HG03354 (cell line): ENCODE data around the gene HPCAL1.

Experiments used
- ATAC-seq: cut with Tn5 transposase; IDR thresholded peaks from one replicate; pipeline ENCODE4 v1.9.1; 2021; ENCODE audit warnings: mild to moderate bottlenecking; ENCODE audit not compliant: unreplicated experiment, poor library complexity, severe bottlenecking

HPCAL1 gene

DNA sequence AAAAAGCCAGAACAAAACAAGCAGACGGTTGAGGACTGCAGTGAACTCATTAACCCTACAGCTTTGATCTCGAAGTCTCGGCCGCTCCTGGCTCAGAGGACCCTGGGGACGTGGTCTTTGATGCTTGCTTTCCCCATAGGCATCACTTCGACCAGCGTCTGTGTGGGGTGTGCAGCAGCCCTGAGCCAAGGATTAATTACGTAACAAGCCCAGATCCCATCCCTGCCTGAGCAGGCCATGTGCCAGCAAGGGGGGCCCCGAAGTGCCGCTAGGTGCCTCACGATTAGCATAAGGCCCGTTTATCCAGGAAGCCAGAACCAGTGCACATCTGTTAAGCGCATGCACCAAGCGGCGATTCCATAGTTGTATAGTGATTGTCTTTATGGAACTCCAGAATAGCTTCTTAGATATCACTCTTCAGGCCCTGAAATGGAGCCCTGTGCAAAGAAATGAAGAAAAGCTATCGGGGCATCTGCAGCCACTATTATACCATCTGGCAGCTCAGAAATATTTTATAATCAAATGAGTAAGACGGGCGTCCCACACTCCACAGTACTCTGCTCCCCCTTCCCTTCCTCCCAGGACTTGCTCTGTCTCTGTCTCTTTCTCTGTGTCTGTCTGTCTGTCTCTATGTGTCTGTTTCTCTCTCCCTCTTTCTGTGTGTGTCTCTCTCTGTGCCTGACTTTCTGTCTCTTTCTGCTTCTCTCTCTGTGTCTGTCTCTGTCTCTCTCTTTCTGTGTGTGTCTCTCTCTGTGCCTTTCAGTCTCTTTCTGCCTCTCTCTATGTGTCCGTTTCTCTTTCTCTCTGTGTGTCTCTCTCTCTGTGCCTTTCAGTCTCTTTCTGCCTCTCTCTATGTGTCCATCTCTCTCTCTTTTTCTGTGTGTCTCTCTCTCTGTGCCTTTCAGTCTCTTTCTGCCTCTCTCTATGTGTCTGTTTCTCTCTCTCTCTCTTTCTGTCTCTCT is 41.7 kb downstream of the HPCAL1 start:
- ATAC-seq = no peak

DNA sequence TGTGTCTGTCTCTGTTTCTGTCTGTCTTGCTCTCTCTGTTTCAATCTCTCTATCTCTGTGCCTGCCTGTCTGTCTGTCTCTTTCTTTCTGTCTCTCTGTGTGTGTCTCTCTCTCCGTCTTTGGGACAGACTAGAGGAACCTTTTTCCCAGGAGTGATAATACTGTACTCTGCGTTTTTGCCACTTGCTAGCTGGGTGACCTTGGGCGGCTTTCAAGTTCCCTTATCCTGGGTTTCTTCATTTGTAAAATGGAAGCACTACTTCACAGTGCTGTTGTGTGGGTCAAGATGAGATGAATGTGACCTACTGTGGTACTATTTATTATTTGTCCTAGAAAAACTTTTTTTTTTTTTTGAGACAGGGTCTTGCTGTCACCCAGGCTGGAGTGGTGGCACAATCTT is 42.4 kb downstream of the HPCAL1 start:
- ATAC-seq = no peak

DNA sequence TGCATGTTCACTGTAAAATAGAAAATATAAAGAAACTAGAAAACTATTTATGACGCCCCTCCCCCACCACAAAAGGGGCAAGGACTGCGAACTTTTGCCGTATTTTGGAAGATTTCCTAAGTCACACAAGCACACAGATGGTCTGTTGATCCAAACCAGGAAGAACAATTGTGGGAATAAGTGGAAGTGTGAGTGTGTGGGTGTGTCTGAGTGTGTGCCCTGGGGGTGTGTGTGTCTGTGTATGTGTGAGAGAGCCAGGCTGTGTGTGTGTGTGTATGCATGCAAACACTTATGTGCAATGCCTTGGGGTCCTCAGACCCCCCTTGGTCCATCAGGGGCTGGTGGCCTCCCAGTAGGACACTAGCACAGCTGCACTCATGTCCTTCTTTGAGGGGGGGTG is 43.1 kb downstream of the HPCAL1 start:
- no peak for ATAC-seq

DNA sequence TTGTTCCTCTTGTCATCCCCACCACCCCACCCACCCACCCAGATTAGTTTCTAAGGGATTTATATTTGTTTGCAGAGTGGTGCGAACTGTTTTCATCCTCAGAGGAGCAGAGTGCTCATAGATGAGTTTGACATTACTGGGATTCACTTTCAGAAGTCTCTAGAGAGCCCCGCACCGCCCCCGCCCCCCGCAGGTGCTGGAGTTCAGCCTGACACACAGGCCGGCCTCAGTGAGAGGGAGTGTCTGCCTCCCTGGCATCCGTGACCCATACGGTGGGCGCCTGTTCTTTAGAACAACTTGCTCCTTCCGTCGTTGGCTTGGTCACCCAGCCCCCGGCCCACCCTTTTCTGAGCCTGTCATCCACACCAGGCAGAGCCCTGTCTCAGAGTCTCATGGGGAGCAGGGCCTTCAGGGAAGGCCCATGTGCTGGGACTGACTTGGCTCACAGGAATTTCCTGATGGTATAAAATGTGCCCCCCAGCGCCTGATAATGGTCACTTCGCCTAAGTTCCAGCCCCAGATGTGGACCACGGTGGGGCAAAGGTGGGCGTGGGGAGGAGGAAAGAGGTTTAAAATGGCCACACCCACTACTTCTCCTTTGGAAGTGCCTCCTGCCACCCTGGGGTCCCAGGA is 44.3 kb downstream of the HPCAL1 start:
- no peak for ATAC-seq

DNA sequence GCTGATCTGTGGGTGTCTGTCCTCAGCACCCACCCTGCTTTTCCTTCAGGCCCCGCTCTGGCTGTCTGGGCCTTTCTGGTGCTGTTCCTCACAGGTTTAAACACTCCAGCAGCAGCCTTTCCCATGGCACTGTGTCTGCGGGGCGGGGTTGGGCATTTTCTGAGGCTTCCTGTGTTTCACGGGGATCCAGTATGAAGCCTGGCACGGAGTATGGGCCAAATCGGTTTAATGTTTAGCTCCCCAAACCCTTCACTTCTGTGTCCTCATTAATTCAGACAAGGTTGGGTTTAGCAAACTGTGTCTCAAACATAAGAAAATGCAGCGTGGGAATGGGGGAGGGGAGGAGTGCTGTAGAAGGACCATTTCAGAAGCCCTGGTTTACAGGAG is 44.9 kb downstream of the HPCAL1 start:
- ATAC-seq = no peak

DNA sequence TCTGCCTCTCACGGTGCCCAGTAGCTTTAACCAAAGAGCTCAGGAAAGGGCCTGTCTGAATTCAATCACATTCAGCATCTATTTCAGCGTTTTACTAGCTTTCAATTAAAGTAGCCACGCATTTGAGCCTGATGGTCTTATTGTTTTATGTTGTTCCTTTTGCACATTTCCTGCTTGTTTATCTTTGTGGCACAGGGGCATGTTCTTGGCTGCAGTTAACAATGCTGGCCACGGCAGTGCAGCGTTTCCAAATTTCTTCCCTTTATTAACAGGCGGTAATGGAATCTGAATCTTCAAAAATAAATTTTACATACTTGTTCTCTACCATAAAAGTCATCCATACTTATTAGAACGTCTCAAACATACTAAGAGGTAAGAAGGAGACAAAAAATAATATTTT is 46.2 kb downstream of the HPCAL1 start:
- ATAC-seq = no peak

DNA sequence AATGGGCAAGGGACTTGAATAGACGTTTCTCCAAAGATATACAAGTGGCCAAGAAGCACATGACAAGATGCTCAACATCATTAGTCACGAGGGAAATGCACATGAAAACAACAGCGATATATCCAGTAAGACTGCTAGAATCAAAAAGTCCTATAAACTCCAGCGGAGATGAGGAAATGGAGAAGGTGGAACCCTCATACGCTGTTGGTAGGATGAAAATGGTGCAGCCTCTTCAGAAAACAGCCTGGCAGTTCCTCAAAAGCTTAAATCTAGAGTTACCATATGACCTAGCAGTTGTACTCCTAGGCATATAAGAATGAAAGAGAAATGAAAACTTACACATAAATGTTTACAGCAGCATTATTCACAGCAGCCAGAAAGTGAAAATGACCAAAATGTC is 48.1 kb downstream of the HPCAL1 start:
- no peak for ATAC-seq

DNA sequence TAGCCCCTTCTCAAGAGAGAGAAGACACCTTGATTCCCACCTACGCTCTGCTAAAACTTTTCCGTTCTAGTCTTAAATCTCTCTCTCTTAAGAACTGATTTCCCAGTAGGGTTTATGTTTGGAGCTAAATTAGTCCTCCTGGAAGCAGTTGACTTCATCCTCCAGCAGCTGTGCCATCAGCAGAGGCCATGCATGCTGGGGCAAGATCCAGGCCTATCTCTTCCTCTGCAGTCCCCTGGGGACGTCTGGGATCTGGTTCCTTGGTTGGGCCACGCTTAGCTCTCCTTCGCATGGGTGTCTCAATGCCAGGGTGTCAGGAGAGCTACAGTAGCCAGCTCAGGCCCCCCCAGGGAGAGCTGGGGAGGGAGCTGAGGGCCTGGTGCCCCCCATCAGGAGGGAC is 49.7 kb downstream of the HPCAL1 start:
- no peak for ATAC-seq

DNA sequence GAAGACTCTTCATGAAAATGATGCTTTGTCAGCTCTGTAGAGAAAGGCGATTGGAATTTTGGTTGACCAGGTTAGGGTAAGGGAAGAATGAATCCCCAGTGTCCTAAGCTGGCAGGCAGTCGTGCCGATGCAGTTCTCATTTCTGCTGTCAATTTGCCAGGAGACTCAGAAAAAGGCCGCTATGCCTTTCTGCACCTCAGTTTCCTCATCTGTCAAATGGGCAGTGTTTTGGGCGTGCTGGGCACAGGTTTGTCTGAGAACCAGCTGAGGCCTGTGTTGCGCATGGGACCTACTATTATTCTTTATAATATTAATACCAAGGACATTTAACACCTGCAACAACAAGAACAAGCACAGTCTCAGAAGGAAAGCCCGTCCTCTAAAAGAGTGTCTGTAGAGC is 50.3 kb downstream of the HPCAL1 start:
- ATAC-seq = no peak

DNA sequence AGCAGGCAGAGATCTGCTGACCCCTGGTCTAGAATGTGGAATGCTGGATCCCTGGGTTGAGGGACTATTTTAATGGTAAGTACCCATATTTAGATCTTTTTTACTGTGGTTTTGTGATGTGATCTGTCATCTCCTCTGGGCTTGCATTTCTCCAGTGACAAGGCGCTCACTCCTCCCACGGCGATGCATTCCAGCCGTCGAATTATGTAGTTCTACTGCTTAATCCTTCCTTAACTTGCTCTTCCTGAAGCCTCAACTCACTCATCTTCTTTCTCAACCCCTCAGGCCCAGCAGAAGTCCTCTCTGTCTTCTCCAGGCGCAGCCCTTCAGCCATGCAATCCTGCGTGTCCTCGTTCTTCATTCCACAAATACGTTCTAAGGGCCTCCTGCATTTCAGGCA is 51.2 kb downstream of the HPCAL1 start:
- no peak for ATAC-seq

DNA sequence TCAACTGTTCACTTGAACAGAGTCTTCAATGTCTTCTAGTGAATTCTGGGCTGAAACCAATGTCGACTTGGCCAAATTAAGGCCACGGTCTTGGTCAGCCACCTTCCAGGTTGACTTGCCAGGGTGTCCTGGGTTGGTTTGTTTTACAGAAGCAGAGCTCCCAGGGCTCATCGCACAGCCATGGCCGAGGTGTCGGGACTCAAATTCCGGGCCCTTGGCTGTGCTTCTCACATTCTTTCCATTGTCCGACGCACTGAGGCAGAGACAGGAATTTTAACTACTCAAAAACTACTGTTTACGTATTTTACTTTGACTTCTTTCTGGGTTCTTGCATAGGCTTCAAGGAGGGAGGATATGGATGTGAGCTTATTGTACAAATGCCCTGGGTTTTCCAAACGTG is 51.7 kb downstream of the HPCAL1 start:
- ATAC-seq = no peak

DNA sequence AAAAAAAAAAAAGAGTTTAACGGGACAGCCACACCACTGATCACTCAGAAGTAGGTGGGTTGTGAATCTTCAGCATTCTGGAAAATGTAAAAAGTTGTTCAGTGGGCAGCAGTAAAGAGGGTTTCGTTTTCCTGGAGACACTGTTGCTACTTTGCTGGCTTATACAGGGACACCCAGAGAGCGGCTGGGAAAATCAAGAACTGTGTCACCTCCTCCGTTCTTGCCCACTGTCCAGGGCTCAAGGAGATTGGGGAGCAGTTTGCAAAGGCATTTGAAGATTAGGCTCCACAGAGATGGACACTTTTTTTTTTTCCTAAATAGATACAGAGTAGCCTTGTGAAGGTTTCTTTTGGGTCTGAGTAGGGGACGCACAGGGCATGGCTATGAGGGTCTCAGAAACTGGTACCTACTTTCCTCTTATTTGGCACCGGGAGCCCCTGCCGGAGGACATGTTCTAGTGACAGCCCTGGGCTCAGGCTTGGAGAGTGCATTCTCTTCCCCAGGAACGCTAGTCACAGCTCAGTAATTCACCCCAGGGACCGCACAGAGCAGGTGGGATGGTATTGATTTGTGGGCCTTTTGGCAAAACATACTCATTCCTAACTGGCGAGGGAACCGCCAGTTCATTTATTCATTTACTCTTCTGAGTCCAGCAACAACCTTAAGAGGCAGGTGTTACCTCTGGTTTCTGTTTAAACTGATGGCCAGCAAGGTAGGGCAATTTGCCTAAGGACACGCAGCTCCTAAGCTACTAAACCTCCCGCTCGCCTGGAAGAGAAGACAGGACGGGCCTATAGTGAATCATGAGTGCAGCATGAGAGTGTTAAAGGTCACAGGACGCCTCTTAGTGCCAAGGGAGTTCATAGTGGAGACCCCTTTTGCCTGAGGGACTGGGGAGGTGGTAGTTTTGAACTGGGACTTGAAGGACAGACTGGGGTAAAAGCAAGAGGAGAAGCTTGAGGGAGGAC is 53.1 kb downstream of the HPCAL1 start:
- no peak for ATAC-seq

DNA sequence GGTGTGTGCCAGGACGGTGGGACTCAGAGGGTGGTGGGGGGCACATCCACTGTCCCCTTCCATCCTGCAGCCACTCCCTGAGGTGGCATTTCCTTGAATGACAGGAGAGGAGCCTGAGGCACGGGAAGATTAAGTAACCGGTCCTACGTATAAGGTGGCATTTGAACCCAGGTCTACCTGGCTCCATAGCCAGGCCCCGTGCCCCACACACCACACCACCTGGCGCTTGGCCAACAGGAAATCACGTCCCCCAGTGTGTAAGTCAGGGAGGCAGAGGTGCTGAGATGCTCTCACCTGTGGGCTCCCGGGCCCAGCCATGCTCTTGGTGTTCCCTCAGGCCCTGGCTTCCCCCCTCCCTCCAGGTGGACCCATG is 53.7 kb downstream of the HPCAL1 start:
- no peak for ATAC-seq

DNA sequence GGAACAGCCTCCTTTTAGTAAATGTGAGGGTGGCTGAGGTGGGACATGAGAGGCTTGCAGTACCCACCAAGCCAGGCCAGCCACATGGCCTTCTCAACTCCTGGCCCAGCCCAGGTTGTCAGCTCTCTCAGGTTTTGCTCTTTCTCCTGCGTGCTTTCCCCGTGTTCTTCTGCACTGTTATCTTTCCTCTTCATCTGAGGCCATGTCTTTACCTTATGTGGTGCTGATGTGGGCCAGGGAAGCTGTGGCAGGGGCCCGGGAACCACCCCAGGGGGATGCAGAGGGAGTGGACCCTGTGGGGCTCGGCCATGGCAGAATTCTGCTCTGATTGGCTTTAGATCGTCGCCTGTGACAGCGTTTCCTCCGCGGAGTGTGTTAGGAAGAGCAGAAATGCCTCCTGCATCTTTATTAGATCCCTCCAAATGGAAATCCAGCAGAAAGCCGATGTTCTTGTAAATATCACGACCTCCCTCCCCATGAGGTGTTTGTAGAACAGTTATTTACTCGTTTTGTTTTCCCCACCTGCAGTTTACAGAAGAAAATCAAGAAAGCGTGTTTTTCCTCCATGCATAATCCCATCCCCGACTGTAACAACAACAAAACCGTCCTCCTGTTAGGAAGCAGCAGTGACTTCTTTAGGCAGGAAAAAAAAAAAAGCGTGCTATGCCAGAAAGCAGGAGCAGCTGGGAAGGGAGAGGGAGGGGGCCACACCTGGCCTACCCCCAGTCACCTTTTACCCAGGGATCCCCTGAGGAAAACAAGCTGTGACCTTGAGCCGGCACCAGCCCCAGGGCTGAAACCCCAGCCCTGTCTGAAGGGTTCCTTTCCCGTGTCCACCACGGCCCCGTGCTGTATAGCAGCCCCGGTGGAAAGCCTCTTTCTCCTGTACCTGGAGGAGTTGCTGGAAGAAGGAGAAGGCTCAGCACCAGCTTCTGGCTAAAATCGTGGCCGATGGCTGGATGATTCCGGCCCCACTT is 54.8 kb downstream of the HPCAL1 start:
- ATAC-seq = no peak

DNA sequence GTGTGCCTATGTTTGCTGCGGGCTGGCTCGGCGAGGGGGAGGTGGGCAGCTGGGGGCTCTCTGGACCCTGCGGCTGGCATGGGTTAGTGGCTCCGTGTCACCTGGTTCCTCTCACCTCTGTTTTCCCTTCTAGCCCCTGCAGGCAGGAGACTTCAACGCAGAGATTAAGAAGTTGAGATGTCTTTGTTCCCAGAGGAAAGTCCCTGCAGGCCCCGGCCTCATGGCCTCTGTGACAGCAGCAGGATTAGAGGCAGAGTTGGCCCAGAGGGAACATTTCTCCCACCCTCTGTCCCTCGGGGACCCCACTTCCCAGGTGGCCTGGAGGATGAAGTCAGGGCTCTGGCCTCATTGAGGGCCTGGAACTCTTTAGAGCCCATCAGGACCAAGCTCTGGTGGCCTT is 56.5 kb downstream of the HPCAL1 start:
- no peak for ATAC-seq

DNA sequence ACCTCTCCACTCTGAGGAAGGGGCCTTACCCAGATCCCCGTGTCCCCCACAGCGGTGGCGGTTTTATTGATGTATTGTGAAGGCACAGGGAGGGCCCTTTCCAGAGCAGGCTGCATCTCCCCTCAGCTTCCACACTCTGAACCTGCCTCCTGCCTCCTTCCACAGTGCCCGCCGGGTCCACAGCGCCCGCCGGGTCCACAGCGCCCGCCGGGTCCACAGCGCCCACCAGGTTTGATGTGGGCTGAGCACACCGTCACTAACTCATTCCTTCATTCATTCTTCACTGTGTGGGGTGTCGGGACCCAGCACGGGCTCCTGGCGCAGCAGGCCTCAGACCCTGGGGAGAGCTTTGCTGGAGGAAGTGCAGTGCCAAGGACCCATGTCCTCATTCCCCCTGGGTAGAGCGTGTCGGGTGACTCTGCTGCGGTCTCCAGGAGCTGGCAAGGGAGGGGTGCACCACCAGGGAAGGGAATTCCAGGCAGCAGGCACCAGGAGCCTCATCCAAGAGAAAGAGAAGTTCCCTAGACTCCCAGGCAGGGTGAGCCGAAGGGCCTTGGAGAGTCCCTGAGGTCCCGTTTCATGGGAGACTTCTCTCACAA is 57.1 kb downstream of the HPCAL1 start:
- no peak for ATAC-seq

DNA sequence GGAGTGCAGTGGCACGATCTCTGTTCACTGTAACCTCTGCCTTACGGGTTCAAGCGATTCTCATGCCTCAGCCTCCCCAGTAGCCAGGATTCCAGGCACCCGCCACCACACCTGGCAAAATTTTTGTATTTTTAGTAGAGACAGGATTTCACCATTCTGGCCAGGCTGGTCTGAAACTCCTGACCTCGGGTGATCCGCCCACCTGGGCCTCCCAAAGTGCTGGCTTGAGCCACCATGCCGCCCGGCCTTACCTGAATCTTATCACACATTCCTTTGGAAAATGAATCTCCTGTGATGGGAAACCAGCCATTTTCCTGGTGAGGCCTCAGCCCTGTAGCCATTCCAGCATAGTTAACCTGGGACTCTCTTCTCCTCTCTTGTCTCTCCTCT is 57.8 kb downstream of the HPCAL1 start:
- no peak for ATAC-seq

DNA sequence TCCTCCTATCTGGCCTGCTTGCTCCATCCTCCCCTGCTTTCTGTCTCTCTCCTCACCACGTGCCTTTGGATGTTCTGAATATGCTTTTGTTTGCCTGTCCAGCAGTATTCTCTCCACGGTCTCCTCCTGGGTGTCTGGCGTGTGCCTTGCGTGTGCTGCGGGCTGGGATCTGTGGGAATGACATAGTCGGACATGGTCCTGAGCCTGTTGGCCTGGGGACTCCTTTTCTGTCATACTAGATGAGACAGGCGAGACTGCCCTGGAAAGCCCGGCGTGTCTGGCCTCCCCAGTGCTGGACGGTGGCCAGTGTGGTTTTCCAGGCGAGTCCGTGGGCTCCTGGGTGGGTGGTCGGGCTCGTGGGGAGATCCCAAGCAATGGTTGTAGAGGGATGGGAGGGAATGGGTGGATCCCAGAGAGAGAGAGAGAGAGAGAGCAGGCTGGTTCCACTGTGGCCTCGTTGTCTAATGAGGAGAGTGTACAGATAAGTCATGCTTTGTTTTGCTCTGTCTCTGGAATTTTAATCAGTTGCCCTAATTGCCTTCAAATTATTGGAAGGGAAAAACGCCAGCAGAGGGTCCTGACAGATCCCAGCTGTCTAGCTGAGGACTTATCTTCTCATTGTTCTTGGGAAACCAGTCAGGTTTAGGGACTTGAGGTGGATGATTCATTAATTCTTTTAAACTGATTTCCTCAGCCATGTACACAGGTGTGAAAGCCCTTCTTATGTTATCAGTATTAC is 58.3 kb downstream of the HPCAL1 start:
- no peak for ATAC-seq
